ENCODE results near the gene SEMA4D. TPM values are rescaled to one million over a fixed set of nuclear protein-coding genes. Genes with fewer than 3 reads are reported as not detected.

Gene SEMA4D
- total RNA-seq, 4 donors from 2014 or later: 31.1 to 59.2 (median 42.1) TPM

- intact Hi-C loops (cut with DNase I; ENCODE audit: low total_unique reads): no loop called here
- 77 to 80% methylated on average over 8 of the region's 8 CpGs for WGBS, 2 donors
- TF ChIP-seq POLR2A (IDR thresholded peaks at IDR 0.05): no peak
- TF ChIP-seq CTCF (IDR thresholded peaks at IDR 0.05): no peak
- no peak overlapping the region for H3K4me3 ChIP-seq (ENCODE audit: low read depth, poor library complexity, severe bottlenecking)
- DNase-seq (ENCODE audit: low spot score in 2 of 2): no peak
These were observed 49.1 kb downstream of the SEMA4D start for GRCh38 chr9:89448821-89449220.

- 74 to 82% methylated on average over 11 of the region's 11 CpGs for WGBS, 2 donors
- DNase-seq (ENCODE audit: low spot score in 2 of 2): no peak
- TF ChIP-seq POLR2A (IDR thresholded peaks at IDR 0.05): no peak
- no peak for TF ChIP-seq CTCF (IDR thresholded peaks at IDR 0.05)
- intact Hi-C loops (cut with DNase I; ENCODE audit: low total_unique reads): no loop called here
- H3K4me3 ChIP-seq (ENCODE audit: low read depth, poor library complexity, severe bottlenecking): no peak overlapping the region
These were observed 49.5 kb downstream of the SEMA4D start for GRCh38 chr9:89448381-89448780.

DNA sequence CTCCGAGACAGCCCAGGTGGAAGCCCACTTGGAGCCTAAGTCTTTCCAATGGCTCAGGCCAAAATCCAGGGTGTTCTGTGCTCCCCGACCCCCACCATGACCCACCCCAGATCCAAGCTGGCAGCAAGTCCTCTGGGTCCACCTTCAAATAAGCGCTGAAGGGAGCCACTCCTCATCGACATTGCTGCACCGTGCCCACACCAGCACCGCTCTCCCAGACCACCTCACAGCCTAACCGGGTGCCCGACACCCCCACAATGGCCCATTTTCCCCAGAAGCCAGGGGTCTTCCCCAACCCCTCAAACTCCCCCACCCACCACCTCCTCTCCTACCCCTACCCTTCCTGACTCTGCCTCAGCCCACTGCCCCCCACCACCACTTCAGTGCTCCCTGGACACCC is 50.5 kb downstream of the SEMA4D start:
- no peak for TF ChIP-seq POLR2A (IDR thresholded peaks at IDR 0.05)
- WGBS, 2 donors: 99 to 100% methylated on average over 8 of the region's 8 CpGs
- no peak overlapping the region for H3K4me3 ChIP-seq (ENCODE audit: low read depth, poor library complexity, severe bottlenecking)
- no peak for DNase-seq (ENCODE audit: low spot score in 2 of 2)
- intact Hi-C loops (cut with DNase I; ENCODE audit: low total_unique reads): no loop called here

DNA sequence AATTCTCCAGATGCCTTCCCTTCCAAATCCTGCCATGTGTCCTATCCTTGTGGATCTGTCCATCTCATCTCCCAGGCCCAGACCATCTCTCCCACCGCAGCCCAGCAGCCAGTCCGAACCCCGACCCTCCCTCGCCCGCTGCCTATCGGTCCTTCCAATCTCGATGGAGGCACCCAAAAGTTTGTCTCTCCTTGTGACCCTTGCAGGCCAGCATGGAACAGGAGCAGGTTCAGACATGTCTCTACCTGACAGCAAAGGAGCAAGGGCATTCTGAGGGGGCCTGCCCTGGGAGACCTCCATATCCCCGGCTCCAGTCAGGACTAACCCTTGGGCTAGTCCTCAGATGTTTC is 51.0 kb downstream of the SEMA4D start:
- intact Hi-C loops (cut with DNase I; ENCODE audit: low total_unique reads): no loop called here
- TF ChIP-seq POLR2A (IDR thresholded peaks at IDR 0.05): no peak
- no peak for TF ChIP-seq CTCF (IDR thresholded peaks at IDR 0.05)
- no peak for DNase-seq (ENCODE audit: low spot score in 2 of 2)
- H3K4me3 ChIP-seq (ENCODE audit: low read depth, poor library complexity, severe bottlenecking): no peak overlapping the region
- 86 to 96% methylated on average over 8 of the region's 8 CpGs for WGBS, 2 donors

DNA sequence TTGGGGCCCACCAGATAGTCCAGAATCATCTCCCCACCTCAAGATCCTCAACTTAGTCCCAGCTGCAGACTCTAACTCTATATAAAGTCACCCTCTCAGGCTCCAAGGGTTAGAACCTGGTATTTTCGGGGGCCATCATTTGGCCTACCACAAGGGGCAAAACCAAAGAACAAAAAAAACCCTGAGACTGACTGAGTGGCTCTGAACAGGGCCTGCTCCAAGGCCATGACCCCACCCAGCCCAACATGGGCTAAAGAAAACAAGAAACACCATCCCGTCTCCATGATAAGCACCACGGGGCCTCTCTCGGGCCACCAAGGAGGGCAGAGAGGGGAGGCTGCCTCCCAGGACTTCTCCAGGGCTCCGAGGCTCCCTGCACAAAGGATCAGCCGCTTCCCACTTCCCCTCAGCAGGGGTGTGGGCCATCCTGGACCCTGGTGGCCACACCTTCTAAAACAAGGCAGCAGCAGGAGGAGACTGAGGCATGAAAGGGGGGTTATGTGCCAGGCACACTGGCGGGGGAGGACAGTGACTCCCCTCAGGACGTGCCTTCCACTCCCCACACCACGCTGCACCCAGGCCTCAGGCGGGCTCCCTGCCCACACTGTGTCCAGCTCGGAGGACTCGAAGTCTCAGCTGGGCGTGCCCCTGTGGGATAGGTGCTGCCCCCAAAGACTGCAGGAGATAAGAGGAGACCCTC is 51.5 kb downstream of the SEMA4D start:
- TF ChIP-seq POLR2A (IDR thresholded peaks at IDR 0.05) (no peak), CTCF (IDR thresholded peaks at IDR 0.05) (no peak)
- WGBS, 2 donors: 96 to 97% methylated on average over 11 to 13 of the region's 13 CpGs
- H3K4me3 ChIP-seq (ENCODE audit: low read depth, poor library complexity, severe bottlenecking): no peak overlapping the region
- DNase-seq (ENCODE audit: low spot score in 2 of 2): no peak
- intact Hi-C loops (cut with DNase I; ENCODE audit: low total_unique reads): no loop called here

GRCh38 chr9:89445801-89446251 is 52.1 kb downstream of the SEMA4D start:
- H3K4me3 ChIP-seq (ENCODE audit: low read depth, poor library complexity, severe bottlenecking): no peak overlapping the region
- WGBS, 2 donors: 90 to 91% methylated on average over 8 of the region's 8 CpGs
- intact Hi-C loops (cut with DNase I; ENCODE audit: low total_unique reads): no loop called here
- no peak for DNase-seq (ENCODE audit: low spot score in 2 of 2)
- TF ChIP-seq POLR2A (IDR thresholded peaks at IDR 0.05) (no peak), CTCF (IDR thresholded peaks at IDR 0.05) (no peak)
